Measurements from ENCODE around the gene HUS1. TPM values are rescaled to one million over a fixed set of nuclear protein-coding genes. Genes with fewer than 3 reads are reported as not detected.

The HUS1 gene
- total RNA-seq, 1 donor from 2014 or later: 34.5 TPM

- no peak for ATAC-seq
- no peaks in the 10 kb centered on the region for H3K27me3 ChIP-seq
- H3K27ac ChIP-seq: peak overlapping the region; percentile 55
- TF ChIP-seq, protein P1, sequence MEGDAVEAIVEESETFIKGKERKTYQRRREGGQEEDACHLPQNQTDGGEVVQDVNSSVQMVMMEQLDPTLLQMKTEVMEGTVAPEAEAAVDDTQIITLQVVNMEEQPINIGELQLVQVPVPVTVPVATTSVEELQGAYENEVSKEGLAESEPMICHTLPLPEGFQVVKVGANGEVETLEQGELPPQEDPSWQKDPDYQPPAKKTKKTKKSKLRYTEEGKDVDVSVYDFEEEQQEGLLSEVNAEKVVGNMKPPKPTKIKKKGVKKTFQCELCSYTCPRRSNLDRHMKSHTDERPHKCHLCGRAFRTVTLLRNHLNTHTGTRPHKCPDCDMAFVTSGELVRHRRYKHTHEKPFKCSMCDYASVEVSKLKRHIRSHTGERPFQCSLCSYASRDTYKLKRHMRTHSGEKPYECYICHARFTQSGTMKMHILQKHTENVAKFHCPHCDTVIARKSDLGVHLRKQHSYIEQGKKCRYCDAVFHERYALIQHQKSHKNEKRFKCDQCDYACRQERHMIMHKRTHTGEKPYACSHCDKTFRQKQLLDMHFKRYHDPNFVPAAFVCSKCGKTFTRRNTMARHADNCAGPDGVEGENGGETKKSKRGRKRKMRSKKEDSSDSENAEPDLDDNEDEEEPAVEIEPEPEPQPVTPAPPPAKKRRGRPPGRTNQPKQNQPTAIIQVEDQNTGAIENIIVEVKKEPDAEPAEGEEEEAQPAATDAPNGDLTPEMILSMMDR (IDR thresholded peaks at IDR 0.05): no peak
- no peaks in the 10 kb centered on the region for H3K36me3 ChIP-seq
- H3K4me3 ChIP-seq: no peak overlapping the region
- intact Hi-C loops (cut with DNase I): no loop called here
- H3K9me3 ChIP-seq: no peaks in the 10 kb centered on the region
- no peak for DNase-seq
- peaks cover 29% of the 10 kb centered on the region for H3K4me1 ChIP-seq
Observed at GRCh38 chr7:47942132-47942531, 37.3 kb downstream of the HUS1 start.

DNA sequence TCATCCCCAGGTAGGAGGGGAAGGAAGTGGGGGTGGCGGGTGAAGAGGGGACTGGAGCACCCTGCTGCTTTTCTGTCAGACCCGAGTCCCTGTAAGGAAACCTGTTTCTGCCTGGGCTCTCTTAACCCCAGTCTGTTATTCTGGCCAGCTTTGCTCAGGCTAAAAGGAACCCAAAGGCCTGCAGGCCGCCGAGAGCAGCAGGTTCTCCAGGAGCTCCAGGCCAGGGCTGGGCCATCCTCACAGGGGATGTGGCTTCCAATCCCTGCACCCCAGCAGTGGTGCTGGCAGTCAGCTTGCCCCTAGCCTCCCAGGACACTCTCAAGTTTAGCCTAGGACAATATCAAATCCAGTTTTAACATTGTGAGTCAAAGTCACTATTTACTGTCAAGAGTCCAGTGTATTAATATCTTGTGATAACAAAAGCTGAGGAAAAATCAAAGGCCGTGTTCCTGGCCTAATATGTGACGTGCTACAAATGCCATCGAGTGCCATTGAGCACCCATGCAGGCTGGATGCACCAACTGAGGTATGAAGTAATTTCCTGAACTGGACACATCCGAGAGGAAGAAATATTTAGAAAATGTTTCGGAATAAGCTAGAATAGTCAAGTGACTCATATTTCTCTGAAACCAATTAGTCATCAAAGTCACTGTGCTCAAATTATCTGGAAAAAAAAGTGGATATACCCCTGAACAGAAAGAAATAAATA, 38.1 kb downstream of the HUS1 start:
- Histone ChIP-seq H3K4me3 (no peak overlapping the region), H3K27me3 (no peaks in the 10 kb centered on the region), H3K36me3 (no peaks in the 10 kb centered on the region), H3K27ac (peak overlapping the region; percentile 67), H3K4me1 (peaks cover 29% of the 10 kb centered on the region), H3K9me3 (no peaks in the 10 kb centered on the region)
- TF ChIP-seq, protein P1 (IDR thresholded peaks at IDR 0.05): no peak
- DNase-seq: no peak
- intact Hi-C loops (cut with DNase I): no loop called here
- peak; percentile 43 for ATAC-seq

GRCh38 chr7:47940088-47941013, 39.1 kb downstream of the HUS1 start:
- ATAC-seq: peak; percentile 55
- peaks cover 29% of the 10 kb centered on the region for H3K4me1 ChIP-seq
- no peak for DNase-seq
- H3K27me3 ChIP-seq: no peaks in the 10 kb centered on the region
- H3K9me3 ChIP-seq: no peaks in the 10 kb centered on the region
- peak overlapping the region; percentile 67 for H3K27ac ChIP-seq
- H3K4me3 ChIP-seq: no peak overlapping the region
- TF ChIP-seq, protein P1 (IDR thresholded peaks at IDR 0.05): no peak
- no peaks in the 10 kb centered on the region for H3K36me3 ChIP-seq
- intact Hi-C loops (cut with DNase I): no loop called here

GRCh38 chr7:47939425-47940036, 39.9 kb downstream of the HUS1 start:
- intact Hi-C loops (cut with DNase I): no loop called here
- TF ChIP-seq, protein P1 (IDR thresholded peaks at IDR 0.05): no peak
- H3K27ac ChIP-seq: peak overlapping the region; percentile 60
- no peaks in the 10 kb centered on the region for H3K9me3 ChIP-seq
- DNase-seq: no peak
- no peak for ATAC-seq
- no peaks in the 10 kb centered on the region for H3K36me3 ChIP-seq
- peaks cover 29% of the 10 kb centered on the region for H3K4me1 ChIP-seq
- H3K27me3 ChIP-seq: no peaks in the 10 kb centered on the region
- H3K4me3 ChIP-seq: no peak overlapping the region

DNA sequence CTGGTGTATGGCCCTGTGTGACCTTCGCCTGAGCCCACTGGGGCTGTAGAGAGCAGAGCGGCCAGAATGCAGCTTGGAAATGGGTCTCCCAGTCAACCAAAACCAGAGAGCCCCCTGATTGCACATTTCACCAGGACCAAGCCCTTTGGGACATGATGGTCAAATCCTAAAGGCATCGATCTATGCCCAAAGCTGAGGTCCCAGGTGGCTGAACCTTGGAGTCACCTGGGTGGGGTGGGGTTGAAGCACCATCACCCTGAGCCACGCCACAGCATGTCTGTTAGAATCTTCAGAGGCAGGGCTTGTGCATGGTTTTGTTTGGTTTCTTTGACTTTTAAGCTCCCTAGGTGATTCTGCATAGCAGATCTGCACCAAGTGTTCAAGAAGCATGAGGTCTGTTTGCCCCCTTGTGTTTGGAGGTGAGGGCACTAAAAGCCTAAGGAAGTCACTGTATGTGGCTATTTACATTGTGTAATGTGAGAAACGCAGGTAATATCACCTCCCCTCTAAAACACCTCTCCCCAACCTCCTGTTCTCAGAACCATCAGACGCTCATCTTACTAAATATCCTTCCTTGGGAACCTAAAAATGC, 40.7 kb downstream of the HUS1 start:
- TF ChIP-seq, protein P1 (IDR thresholded peaks at IDR 0.05): no peak
- Histone ChIP-seq H3K27me3 (no peaks in the 10 kb centered on the region), H3K27ac (no peak overlapping the region), H3K36me3 (no peaks in the 10 kb centered on the region), H3K4me3 (no peak overlapping the region), H3K4me1 (peaks cover 29% of the 10 kb centered on the region), H3K9me3 (no peaks in the 10 kb centered on the region)
- no peak for ATAC-seq
- no peak for DNase-seq
- intact Hi-C loops (cut with DNase I): no loop called here
